Adrenal gland (tissue), 5 donors: ENCODE data around the gene AKR7A3.

Source experiments
- POLR2A ChIP-seq, 2 donors: fragments of 450-650 bp; IDR thresholded peaks; one replicate each; pipeline ENCODE4 v1.6.1; 2017; ENCODE audit warnings: antibody characterized with exemption in 2 of 2, mild to moderate bottlenecking in 2 of 2, moderate library complexity in 1 of 2
- TF ChIP-seq, protein P1 (sequence below), 6 experiments: fragments of 450-650 bp in 4 of 6; fragments of 200-600 bp in 2 of 6; sonication (generic) in 1 of 6; IDR thresholded peaks; 1 replicate in 5 of 6; 2 replicates in 1 of 6; pipeline versions ENCODE4 v1.5.1 to v1.8.0; 2016 to 2021; ENCODE audit warnings: antibody characterized with exemption in 6 of 6, mild to moderate bottlenecking in 2 of 6, moderate library complexity in 1 of 6
- donor health status: DM: no; HTN: no; CAD: no.

DNA sequence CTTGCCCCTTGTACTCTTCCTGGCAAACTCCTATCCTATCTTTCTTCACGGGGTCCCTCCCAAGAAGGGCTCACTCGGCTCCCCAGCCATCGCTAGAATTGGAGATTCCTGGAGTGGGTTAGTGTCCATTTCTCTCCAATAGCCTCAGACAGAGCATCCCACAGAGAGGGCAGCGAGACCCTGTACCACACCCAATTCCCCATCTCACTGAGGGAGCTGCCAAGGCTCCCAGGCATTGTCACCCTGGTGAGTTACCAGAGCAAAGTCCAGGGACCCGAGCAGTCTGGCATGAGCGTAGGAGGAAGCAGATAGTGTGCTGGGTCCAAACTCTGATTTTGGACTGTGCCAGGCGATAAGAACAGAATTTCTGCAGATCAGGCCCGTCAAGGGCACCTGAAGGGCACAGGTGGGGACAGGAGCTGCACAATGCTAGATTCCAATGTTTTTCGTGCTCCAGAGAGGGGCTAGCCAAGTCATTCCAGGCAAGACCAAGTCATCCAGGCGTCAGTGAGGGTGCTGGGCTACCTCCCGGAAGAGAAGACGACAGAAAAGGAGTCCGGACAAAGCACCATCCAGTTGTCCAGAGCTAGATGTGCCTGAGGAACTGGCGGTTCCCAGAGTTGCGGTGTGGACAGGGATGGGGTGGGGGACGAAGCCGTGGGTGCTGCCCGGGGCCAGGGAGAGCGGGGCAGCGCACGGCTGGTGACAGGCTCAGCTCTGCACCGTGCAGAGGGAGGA lies 15.3 kb downstream of the AKR7A3 start:
- TF ChIP-seq, protein P1, sequence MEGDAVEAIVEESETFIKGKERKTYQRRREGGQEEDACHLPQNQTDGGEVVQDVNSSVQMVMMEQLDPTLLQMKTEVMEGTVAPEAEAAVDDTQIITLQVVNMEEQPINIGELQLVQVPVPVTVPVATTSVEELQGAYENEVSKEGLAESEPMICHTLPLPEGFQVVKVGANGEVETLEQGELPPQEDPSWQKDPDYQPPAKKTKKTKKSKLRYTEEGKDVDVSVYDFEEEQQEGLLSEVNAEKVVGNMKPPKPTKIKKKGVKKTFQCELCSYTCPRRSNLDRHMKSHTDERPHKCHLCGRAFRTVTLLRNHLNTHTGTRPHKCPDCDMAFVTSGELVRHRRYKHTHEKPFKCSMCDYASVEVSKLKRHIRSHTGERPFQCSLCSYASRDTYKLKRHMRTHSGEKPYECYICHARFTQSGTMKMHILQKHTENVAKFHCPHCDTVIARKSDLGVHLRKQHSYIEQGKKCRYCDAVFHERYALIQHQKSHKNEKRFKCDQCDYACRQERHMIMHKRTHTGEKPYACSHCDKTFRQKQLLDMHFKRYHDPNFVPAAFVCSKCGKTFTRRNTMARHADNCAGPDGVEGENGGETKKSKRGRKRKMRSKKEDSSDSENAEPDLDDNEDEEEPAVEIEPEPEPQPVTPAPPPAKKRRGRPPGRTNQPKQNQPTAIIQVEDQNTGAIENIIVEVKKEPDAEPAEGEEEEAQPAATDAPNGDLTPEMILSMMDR (IDR thresholded peaks at IDR 0.05) = no peak
- TF ChIP-seq POLR2A (IDR thresholded peaks at IDR 0.05) = no peak
